Measurements from ENCODE around the gene SYTL3.

GRCh38 chr6:158783167-158783450 is 133.3 kb downstream of the SYTL3 start:
- no peak for TF ChIP-seq ZNF219 (CRISPR knock-in tag; IDR thresholded peaks at IDR 0.05; ENCODE audit: borderline replicate concordance)
- TF ChIP-seq CTCF (IDR thresholded peaks at IDR 0.05) = no peak
- TF ChIP-seq NFYB (CRISPR knock-in tag; conservative IDR thresholded peaks at IDR 0.05; ENCODE audit: low read depth) = no peak
- TF ChIP-seq GABPB1 (CRISPR knock-in tag; IDR thresholded peaks at IDR 0.05) = no peak

All from WTC11 (cell line).